ENCODE measurements around the gene PPP3CA. TPM values are rescaled to one million over a fixed set of nuclear protein-coding genes. Genes with fewer than 3 reads are reported as not detected.

The PPP3CA gene
- total and polyA plus RNA-seq, 3 donors from 2014 or later: 19.1 to 44.5 (median 39.1) TPM

- 73 to 86% methylated on average over 2 of the region's 2 CpGs for WGBS, 2 donors
- Histone ChIP-seq H3K36me3 (ENCODE audit: low read depth, missing control alignments) (no peaks in the 10 kb centered on the region), H3K4me1 (no peaks in the 10 kb centered on the region), H3K27me3 (no peaks in the 10 kb centered on the region), H3K4me3 (no peak overlapping the region), H3K9me3 (no peaks in the 10 kb centered on the region), H3K27ac (no peak overlapping the region)
- DNase-seq: no peak
- TF ChIP-seq CTCF (IDR thresholded peaks at IDR 0.05) (no peak), POLR2A (IDR thresholded peaks at IDR 0.05) (no peak)
- intact Hi-C loops (cut with DNase I; ENCODE audit: low total_unique reads): no loop called here
These were observed 306.6 kb downstream of the PPP3CA start for GRCh38 chr4:101040776-101041175.

- WGBS, 2 donors: 93% methylated on average over 5 of the region's 5 CpGs
- DNase-seq: no peak
- H3K27ac ChIP-seq: no peak overlapping the region
- H3K36me3 ChIP-seq (ENCODE audit: low read depth, missing control alignments): no peaks in the 10 kb centered on the region
- intact Hi-C loops (cut with DNase I; ENCODE audit: low total_unique reads): no loop called here
- TF ChIP-seq POLR2A (IDR thresholded peaks at IDR 0.05): no peak
- no peak for TF ChIP-seq CTCF (IDR thresholded peaks at IDR 0.05)
- H3K4me1 ChIP-seq: no peaks in the 10 kb centered on the region
- no peaks in the 10 kb centered on the region for H3K27me3 ChIP-seq
- no peaks in the 10 kb centered on the region for H3K9me3 ChIP-seq
- H3K4me3 ChIP-seq: no peak overlapping the region
These were observed 308.0 kb downstream of the PPP3CA start for GRCh38 chr4:101039367-101039766.

DNA sequence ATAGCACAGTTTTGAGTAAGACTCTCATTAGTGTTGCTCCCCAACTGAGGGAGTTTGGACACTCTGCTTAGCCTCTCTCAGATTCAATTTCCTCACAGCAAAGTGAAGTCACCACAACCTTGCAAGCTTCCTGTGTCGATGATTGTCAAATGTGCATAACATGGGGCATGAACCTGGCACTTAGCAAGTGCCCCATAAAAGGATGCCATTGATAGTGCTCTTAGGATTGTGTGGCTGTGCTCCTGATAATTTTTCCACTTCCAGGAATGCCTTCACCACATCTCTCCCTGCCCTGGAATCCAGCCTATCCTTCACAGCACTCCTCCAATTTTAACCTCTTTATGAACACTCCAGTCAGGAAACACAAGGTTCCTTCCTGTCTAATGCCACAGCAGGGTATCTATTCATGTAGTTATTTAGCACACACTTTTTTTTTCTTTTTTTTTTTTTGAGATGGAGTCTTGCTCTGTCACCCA lies 309.4 kb downstream of the PPP3CA start:
- intact Hi-C loops (cut with DNase I; ENCODE audit: low total_unique reads): no loop called here

GRCh38 chr4:101037249-101037648 lies 310.1 kb downstream of the PPP3CA start:
- Histone ChIP-seq H3K36me3 (ENCODE audit: low read depth, missing control alignments) (no peaks in the 10 kb centered on the region), H3K4me3 (no peak overlapping the region), H3K27ac (no peak overlapping the region), H3K4me1 (no peaks in the 10 kb centered on the region), H3K9me3 (no peaks in the 10 kb centered on the region), H3K27me3 (no peaks in the 10 kb centered on the region)
- intact Hi-C loops (cut with DNase I; ENCODE audit: low total_unique reads): no loop called here
- WGBS, 2 donors: 88 to 92% methylated on average over 3 of the region's 3 CpGs
- no peak for DNase-seq
- TF ChIP-seq CTCF (IDR thresholded peaks at IDR 0.05): no peak
- TF ChIP-seq POLR2A (IDR thresholded peaks at IDR 0.05): no peak

More for the DNA sequence above, 309.4 kb downstream of the PPP3CA start:
- TF ChIP-seq CTCF (IDR thresholded peaks at IDR 0.05): no peak
- TF ChIP-seq POLR2A (IDR thresholded peaks at IDR 0.05): no peak
- Histone ChIP-seq H3K9me3 (no peaks in the 10 kb centered on the region), H3K27ac (no peak overlapping the region), H3K36me3 (ENCODE audit: low read depth, missing control alignments) (no peaks in the 10 kb centered on the region), H3K27me3 (no peaks in the 10 kb centered on the region), H3K4me1 (no peaks in the 10 kb centered on the region), H3K4me3 (no peak overlapping the region)
- no peak for DNase-seq
- WGBS, 2 donors: 90 to 100% methylated on average over 1 of the region's 1 CpG

DNA sequence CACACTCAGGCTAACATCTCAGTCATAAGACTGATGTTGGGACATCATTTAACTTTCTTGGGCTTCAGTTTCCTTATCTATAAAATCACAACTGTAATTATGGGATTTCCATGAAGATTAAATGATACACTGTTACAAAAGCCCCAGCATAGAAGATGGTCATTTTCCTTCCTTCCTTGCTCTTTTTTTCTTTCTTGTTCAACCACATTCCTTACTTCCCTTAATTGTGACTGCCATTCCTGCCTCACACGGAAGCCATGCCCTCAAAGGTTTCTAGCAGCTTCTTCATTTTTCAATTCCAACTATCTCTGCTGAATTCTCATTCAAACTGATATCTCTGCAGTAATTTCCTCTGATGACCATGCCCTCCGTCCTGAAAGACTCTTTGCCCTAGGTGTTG lies 311.8 kb downstream of the PPP3CA start:
- intact Hi-C loops (cut with DNase I; ENCODE audit: low total_unique reads): no loop called here
- no peak for DNase-seq

More for the DNA sequence above, 311.8 kb downstream of the PPP3CA start:
- H3K4me3 ChIP-seq: no peak overlapping the region
- no peaks in the 10 kb centered on the region for H3K27me3 ChIP-seq
- H3K9me3 ChIP-seq: no peaks in the 10 kb centered on the region
- 87 to 93% methylated on average over 2 of the region's 2 CpGs for WGBS, 2 donors
- no peak overlapping the region for H3K27ac ChIP-seq
- TF ChIP-seq CTCF (IDR thresholded peaks at IDR 0.05): no peak
- no peak for TF ChIP-seq POLR2A (IDR thresholded peaks at IDR 0.05)
- H3K4me1 ChIP-seq: no peaks in the 10 kb centered on the region
- H3K36me3 ChIP-seq (ENCODE audit: low read depth, missing control alignments): no peaks in the 10 kb centered on the region
